G401.6 (cell line): ENCODE results near the gene SLC44A1.

ENCODE experiments used
- FAIRE-seq: peaks from 2 replicates; lab custom pipeline; 2012; peaks lifted over from hg19 to GRCh38; lab: Jason Lieb, UNC

SLC44A1 gene

DNA sequence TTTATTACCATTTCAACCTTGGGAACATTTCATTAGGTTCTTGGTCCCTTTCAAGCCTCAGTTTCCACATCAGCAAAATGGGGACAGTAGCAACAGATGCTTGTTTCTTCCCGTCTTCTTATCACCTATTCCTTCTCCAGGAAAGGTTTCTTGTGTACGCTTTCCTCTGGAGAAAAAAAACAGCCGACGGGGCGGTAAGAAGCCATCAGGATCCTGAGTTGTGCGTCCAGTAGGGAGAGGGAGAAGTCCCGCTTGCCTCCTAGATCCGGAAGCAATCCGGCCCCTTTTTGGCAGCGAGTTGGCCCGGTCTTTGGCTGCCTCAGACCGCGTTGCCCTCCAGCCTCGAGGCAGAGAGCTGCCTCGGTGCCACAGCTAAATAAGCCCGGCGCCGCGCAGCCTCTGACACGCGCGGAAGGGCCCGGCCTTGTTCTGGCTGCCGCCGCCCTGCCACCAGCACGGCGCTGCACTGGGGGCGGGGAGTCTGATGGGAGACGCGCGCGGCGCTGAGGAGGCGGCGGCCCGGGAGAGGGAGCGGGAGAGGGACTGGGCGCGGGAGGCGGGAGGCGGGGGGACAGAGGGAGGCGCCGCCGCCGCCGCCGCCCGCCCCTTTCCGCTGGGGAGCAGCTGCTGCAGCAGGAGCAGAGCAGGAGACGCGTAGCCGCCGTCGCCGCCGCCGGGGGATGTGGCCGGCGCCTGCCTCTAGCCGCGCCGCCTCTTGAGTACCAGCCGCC lies at the start of gene SLC44A1:
TSS of gene SLC44A1 (plus strand) at position 649 of the 731 bp plus-strand sequence. CDS start 218 bp downstream, outside the sequence.
- no peak for FAIRE-seq

DNA sequence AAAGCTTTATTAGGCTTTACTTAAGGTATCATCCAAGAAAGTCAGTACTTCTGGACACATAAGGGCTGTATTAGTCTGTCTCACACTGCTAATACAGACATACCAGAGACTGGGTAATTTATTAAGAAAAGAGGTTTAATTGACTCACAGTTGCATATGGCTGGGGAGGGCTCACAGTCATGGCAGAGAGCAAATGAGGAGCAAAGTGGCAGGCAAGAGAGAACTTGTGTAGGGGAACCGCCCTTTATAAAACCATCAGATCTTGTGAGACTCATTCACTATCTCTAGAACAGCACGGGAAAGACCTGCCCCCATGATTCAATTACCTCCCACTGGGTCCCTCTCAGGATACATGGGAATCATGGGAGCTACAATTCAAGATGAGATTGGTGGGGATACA lies 49.2 kb upstream of the SLC44A1 start:
- FAIRE-seq = no peak

DNA sequence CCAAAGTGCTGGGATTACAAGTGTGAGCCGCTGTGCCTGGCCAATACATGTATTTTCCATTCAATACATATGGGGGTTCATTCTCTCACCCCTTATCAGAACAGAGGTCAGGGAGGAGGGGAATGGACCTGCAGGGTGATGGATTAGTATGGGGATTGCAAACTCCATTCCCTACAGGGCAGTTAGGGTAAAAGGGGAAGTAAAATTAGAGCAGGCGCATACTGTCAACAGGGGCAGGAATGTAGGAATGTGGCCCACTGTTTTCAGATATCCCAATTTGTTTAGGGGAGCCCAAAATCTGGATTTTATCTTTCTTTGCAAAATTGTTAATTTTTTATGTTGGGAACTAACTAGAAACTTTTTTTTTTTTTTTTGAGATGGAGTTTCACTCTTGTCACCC lies 46.4 kb upstream of the SLC44A1 start:
- no peak for FAIRE-seq

DNA sequence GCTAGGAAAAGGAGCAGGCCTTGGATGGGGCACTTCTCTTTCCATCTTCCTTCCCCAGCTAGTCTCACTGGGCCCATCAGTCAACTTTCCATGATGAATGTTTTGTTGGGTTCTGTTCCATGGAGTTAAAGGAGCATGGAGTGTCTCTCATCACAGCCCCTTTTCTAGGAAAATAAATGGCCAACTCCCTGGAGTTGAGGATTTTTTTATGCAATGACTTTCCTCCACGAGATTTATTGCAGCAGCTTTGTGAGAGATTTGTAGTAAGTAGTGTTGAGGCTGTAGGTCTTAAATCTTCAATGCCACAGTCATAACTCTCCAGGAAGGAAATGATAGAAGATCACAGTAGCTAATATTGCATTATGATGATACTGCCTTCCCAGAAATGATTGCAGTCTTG lies 45.6 kb upstream of the SLC44A1 start:
- no peak for FAIRE-seq

DNA sequence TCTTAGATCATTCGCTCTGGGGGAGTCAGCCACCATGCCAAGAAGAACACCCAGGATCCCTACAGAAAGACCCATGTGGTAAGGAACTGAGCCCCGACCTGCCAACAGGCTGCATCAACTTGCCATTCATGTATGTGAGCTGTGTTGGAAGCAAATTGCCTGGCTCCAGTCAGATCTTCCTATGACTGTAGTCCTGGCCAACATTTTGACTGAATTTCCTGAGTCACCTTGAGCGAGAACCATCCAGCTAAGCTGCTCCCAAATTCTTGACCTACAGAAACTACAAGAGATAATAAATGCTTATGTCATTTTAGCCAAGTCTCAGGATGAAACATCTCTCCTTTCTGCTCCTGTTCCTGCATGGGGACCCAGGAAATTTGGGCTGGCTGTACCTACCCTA lies 40.0 kb upstream of the SLC44A1 start:
- no peak for FAIRE-seq

DNA sequence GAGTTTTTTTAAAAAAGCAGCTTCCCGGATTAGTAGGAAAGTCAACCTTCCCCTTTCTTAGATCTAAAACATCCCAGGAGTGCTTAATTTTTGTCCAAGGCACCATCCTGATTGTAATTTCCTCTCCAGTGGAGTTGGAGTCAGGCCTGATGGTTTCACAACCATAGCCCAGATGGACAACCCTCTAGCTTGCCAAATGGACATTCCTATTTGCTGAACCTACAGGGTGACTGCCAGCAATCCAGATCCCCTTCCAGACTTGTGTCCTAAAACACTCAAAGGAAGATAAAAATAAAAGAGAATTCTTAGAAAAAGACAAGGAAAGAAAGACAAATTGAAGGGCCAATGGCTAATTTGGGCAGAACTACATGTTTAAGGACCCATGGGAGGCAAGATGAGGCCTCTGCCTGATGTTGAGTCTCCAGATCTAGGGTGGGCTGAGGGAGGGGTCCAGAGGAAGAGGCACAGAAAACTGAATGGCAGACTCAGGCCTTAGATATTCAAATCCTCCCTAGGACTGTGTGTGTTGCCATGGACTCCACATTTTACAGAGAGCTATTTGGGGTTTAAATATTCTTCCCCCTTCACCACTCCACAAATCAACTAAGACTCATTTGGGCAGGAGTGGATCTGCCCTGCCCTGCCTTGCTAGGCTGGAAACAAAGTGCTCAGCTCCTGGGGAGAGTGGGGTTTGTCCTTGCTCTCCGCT lies 38.5 kb upstream of the SLC44A1 start:
- FAIRE-seq = no peak

DNA sequence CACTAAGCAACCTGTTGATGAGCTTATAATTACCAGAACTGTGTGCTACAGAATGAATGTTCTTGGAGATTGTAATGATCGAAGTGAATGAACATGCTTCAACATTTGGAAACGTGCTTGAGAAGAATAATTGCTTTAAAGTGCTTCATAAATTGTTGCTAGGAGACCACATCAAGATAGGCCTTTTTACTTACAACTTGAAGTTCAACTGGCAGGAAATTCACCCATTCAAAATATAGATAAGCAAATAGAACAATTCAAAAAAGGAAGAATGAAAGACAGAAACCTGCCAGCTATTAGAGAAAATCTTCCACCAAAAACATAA lies 38.0 kb upstream of the SLC44A1 start:
- FAIRE-seq = no peak

DNA sequence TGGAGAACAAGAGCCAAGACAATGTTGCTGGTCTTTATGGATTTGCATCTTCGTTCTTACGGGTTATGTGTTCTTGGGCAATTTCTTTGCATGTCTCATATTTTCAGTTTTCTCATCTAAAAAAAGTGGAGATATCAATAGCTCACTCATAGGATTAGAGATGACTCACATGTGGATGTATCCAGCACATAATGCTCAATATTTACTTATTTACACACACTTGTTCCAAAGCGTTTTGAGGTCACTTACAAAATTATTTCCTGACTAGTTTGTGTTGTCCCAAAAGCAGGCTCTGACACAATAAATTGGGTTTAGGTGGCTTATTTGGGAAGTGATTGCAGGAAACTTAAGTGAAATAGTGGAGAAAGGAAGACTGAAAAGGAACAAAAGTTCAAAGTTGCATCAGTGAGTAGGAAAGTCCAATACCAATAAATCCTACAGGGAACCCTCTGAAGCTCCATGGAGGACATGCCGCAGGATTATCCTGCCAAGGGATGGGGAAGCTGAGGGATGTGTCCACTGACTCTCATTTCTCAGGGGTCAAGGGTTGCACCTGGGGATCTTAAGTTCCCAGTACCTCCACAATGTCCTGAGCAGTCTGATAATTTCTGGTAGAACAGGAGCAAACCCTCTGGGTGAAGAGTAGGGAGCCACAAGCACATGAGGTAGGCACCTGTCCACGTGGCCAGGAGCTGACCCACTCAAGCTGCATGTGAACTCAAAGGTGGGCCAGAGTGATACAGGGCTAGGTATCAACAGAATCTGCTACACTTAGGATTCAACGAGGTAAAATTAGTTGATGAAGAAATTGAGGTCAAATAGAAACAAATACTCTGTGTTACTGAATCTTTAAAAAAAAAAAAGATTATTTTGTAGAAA lies 37.4 kb upstream of the SLC44A1 start:
- FAIRE-seq = no peak

DNA sequence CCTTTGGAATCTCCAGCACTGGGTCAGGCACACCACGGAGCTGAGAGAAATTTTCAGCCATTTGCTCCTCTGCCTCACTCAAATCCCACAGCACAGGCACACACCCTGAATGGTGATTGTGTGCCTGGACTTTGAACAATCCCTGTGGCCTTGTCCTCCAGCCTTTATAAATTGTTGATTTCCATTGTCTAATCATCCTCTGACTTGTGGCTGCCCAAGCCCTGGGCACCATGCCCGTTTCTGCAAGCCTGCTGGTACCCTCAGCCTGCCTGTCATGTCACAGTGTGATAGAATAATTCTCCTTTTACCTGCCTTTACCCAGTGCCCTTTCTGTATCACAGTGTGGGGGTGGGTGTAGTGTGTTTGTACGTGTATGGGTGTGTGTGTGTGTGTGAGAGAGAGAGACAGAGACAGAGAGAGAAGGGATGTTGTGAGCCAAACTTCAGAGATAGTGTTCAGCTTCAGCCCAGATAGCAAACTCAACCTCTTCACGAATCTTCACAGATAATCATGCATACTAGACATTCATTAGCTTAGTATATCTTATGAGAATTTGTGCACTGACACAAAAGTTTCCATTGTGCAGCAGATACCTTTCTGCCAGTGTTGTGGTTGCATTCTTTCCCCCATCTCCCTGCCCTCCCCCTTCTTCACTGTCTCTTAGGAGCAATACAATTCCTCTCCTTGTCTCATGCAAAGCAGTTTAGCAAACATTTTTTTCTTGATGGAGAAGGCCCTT lies 27.8 kb upstream of the SLC44A1 start:
- FAIRE-seq = no peak

DNA sequence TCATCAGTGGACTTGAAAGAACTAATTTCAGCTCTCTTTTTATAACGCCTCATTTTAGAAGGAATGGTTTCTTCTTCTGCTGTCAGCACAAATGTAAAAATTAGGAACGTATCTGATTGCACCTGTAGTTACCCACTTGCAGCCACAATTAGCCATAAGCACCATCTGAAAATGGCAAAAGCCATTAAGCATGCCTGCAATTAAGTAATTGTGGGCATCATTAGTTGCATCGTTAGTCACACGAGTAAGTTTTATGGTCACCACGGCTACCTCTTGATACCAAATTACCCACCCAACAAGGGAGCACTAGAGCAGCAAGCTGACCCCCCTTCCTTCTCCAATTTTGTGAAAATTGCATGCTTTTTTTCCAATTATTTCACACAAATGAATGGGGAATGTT lies 25.8 kb upstream of the SLC44A1 start:
- FAIRE-seq = no peak

DNA sequence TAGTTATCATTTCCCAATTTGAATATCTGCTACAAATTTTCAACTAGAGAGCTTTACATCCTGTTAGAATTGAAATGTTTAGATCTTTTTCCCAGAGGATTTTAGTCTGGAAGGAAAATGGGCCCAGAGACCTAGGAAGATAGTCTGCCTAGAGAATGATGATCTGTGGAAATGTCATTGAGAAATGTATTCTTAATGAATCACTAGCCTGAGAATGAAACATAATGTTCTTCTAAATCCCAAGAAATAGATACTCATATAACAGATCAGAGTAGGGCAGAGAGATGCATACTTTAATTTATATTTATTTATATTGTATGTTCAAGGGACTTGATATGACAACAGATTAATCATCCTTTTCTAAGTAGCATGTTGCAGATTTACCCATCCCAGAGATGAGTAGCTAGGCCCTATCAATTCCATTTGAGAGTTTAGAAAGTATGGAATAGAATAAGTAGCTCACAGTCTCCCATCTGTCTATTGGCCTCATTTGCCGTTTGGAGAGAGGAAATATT lies 25.1 kb upstream of the SLC44A1 start:
- FAIRE-seq = no peak

DNA sequence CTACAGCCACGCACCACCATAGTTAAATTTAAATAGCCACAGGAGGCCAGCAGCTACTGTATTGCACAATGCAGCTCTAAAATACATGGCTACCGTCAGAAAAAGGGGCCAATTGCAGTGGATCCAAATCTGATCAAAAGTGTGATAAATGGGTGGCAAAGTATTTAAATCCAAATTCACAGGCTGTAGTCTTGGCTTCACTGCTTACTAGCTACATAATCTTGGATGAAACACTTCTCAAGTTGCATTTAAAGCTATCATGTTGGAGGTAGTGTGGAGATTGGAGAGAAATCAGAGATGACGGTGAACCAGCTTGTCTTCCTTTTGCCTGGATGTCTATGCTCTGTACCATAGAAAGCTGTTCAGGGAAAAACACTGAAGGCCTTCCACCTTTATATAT lies 24.0 kb upstream of the SLC44A1 start:
- FAIRE-seq = no peak

DNA sequence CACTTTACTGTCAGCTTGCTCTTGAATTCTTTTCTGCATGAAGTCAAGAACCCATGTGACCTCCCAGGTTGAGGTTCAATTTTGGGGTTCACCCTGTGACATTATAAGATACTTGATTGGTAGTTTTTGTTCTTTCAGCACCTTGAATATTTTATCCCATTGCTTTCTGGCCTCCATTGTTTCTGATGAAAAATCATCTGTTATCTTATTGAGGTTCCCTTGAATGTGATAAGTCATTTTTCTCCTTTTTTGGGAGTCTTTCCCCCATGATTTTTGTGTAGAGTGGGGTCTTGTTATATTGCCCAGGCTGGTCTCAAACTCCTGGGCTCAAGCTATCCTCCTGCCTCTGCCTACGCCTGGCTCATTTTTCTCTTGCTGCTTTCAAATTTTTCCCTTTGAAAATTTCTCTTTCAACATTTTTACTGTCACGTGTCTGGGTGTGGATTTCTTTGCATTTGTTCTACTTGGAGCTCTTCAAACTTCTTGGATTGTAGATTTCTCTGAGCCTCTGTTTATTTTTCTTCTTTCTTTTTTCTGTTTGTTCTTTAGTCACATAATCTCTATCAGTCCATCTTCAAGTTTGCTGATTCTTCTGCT lies 20.8 kb upstream of the SLC44A1 start:
- FAIRE-seq = no peak

DNA sequence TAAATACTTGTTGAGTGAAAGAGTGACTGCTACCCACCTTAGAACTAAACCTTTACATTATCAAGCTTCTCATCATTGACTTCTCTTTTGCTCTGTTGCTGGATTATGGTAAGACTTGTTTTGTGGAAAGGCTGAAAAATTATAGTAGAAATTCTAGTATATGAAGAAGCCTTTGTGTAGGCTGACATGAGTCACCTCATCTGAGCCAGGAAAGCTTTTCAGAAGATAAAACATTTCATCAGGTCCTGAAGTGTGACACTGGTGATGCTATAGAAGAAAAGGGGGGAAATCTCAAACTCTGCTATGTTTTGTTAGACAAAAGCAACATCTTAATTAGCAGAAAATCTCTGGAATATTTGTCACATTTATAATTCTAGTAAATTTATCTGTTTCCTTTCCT lies 18.4 kb upstream of the SLC44A1 start:
- FAIRE-seq = no peak

DNA sequence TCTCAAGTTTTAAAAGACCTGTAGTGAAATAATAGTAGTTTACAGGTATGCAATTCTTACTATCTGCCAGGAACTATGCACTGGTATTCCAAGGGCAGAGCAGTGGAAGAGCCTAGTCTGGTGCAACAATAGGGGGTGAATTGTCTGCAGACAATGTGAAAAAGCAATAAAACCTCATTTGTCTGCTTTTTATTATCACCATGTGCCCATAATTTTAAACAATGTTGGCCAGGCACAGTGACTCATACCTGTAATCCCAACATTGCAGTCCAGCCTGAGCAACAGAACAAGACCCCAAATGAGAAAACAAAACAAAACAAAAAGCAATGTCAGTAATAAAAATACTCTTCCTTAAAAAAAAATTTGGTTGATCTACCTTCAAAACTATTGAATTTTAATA lies 12.2 kb upstream of the SLC44A1 start:
- FAIRE-seq = no peak

DNA sequence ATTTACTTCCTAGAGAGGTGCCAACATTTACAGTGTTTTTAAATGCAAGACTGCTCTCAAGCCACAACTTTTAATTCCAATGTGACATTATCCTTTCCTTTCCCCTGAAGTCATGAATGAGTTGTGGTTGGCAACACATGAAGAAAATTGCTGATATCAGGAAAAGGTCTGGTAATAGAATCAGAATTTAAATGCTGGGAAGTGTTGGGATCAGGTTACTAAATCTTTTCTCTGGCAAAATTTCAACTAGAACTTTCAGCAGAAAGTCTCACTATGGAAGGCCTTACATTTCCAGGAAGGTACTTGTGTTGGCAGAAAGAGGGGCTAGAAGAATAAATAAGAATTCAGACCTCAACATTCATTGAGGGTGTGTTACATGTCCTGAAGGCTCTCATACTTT lies 10.6 kb upstream of the SLC44A1 start:
- no peak for FAIRE-seq

DNA sequence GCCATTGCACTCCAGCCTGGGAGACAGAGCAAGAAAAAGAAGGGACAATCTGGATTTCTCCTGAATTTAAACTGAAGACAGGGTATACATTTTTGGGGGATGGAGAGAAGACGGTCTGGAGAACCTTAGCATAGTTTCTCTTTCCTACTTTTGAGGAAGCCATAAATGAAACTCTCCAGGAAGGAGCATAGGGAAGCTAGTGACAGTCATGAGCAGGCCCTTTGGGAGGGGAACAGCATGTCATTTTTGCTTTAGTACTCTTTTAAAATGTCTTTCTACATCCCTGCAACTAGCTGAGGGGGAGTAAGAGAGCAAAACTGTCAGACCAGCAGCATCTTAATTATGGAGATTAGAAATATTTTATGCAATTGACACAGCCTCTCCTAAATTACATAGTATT lies 8.2 kb upstream of the SLC44A1 start:
- no peak for FAIRE-seq

DNA sequence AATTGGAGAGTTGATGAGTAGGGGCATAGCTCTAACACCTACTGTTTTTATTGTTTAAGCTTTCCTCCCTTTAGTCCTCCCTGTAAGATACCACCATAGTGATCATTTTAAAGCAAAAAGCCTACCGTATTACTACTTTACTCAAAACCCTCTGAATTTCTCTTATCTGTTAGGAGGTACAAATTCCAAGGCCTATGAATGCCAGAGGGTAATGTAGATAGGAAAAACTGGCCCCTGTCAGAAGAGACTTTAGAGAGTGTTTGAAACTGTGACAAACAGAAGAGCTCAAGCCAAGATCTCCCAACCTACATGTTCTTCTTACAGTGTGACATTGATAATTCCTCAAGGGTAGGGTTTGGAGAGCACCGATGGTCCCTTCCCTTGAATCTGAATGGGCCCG lies 7.2 kb upstream of the SLC44A1 start:
- FAIRE-seq = no peak

DNA sequence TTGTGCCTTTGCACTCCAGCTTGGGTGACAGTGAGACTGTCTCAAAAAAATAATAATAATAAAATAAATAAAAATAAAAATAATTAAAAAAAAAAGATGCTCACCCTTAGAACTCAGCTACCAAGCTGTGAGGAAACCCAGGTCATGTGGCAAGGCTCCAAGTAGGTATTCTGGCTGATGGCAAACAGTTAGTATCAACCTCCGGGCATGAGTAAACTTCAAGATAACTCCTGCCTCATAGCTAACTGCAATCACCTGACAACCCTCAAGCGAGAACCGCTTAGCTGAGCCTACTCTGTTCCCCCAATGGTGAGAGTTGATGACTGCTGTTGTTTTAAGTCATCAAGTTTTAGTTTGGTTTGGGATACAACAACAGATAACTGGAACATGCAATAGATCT lies 6.1 kb upstream of the SLC44A1 start:
- no peak for FAIRE-seq

DNA sequence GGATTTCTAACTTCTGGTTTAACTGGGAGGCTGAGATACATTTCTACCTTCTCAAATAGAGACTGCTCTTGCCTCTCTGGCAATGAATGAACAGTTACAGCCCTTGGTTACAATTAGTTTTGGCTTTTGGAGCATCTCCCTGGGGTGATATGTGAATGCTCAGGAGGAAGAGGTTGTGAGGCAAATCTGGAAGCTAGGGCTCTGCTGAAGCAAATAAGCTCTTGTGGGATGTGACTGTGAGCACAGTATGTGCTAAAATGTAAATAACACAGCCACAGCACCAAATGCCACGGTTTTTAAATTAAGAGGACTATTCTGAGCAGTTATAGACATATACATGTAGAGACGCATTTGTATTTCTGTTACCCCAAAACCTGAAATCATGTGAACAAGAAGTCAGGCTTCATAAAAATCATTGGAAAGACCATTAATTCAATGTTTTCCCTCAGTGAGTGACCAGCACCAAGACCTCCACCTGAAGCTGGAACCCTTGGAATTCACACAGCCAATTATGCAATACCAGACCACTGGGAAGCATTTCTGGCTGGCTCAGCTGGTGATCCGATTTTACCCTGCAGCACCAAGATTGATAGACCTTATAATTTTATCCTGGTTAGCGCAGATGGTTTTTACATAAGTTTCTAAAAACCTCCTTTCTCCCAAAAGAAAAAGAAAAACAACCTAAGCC lies 3.0 kb upstream of the SLC44A1 start:
- FAIRE-seq = no peak

DNA sequence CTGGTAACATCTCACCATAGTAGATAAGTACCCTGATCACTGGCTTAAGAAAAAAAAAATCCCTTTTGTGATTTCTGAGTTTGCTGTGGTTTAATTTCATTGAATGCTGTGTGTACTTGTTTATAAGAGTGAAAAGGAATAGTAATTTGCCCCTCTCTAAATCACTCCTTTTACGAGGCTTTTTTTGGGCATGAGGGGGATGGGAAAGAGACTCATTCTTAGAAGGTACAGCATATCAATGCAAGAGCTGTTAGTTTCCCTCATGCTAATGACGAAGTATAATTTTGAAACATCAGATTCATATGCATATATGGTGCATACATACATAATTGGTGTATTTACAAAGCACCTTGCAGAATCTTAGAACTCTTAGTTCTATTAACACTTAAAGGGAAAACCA lies 2.4 kb upstream of the SLC44A1 start:
- no peak for FAIRE-seq
